HepG2 (cell line): ENCODE data around the gene ABCC3. TPM values are rescaled to one million over a fixed set of nuclear protein-coding genes. Genes with fewer than 3 reads are reported as not detected.

ENCODE experiments used
- HNF1A ChIP-seq, 2 experiments: sonication (generic) in 1 of 2; formaldehyde crosslinking in 1 of 2; IDR thresholded peaks; 2 replicates each; pipeline versions ENCODE4 v1.4.0 to v1.6.1; 2016 to 2020; ENCODE audit warnings: borderline replicate concordance in 1 of 2, low read depth in 1 of 2, mild to moderate bottlenecking in 1 of 2, missing genetic modification reagents in 1 of 2
- KAT8 ChIP-seq: IDR thresholded peaks from 2 replicates; pipeline ENCODE4 v1.6.1; 2016; ENCODE audit warnings: missing genetic modification reagents, missing compliant biosample characterization
- KIAA2018 ChIP-seq: sonication (generic); formaldehyde crosslinking; IDR thresholded peaks from 2 replicates; pipeline ENCODE4 v1.5.0; 2020; ENCODE audit warnings: mild to moderate bottlenecking, missing genetic modification reagents, borderline replicate concordance
- MBD4 ChIP-seq: IDR thresholded peaks from 2 replicates; pipeline ENCODE4 v1.6.1; 2012; ENCODE audit warnings: low read length, inconsistent platforms, borderline replicate concordance
- PHF5A ChIP-seq: IDR thresholded peaks from one replicate; pipeline ENCODE4 v1.6.1; 2018; ENCODE audit warnings: low read depth, missing genetic modification reagents; ENCODE audit not compliant: unreplicated experiment
- POGK ChIP-seq: sonication (generic); formaldehyde crosslinking; conservative IDR thresholded peaks from 2 replicates; pipeline ENCODE4 v1.8.0; 2022; ENCODE audit warnings: mild to moderate bottlenecking, moderate library complexity, missing genetic modification reagents
- TAF15 ChIP-seq: fragments of 200-400 bp; formaldehyde crosslinking; IDR thresholded peaks from one replicate; pipeline ENCODE4 v1.6.1; 2018; ENCODE audit warnings: mild to moderate bottlenecking, low read depth, low read length; ENCODE audit not compliant: poor library complexity, severe bottlenecking
- USF2 ChIP-seq, 2 experiments: sonication (generic) in 1 of 2; formaldehyde crosslinking in 1 of 2; IDR thresholded peaks; 2 replicates each; pipeline versions ENCODE4 v1.5.1 to v1.6.1; 2011 to 2020; ENCODE audit warnings: borderline replicate concordance in 1 of 2, low read depth in 1 of 2, low read length in 1 of 2, mild to moderate bottlenecking in 1 of 2, missing genetic modification reagents in 1 of 2, moderate library complexity in 1 of 2
- ZNF484 ChIP-seq: sonication (generic); formaldehyde crosslinking; IDR thresholded peaks from 2 replicates; pipeline ENCODE4 v1.5.1; 2020; ENCODE audit warnings: mild to moderate bottlenecking, low read depth, missing genetic modification reagents, borderline replicate concordance
- polyA plus RNA-seq, 8 experiments: library from polyadenylated mRNA; depleted of rRNA in 3 of 8; stranded (reverse) in 7 of 8; unstranded in 1 of 8; fragments of >200 nt; fragmentation: Illumina TruSeq in 4 of 8; extraction: Trizol in 4 of 8; gene quantifications; 2 replicates each; pipeline versions ENCODE4 v1.2.1 to v1.2.3, GENCODE V29; 2011 to 2016; ENCODE audit warnings: low read depth in 4 of 8, missing spikeins in 1 of 8, mixed read lengths in 1 of 8; ENCODE audit not compliant: insufficient read depth in 1 of 8
- total RNA-seq, 5 experiments: library from RNA; depleted of rRNA; stranded (reverse); fragments of >200 nt; fragmentation: Illumina TruSeq; extraction: Trizol; gene quantifications; 2 replicates each; pipeline ENCODE4 v1.2.3, GENCODE V29; 2016; ENCODE audit warnings: low read depth in 1 of 5

The ABCC3 gene
- total and polyA plus RNA-seq, 2 of the 13 experiments (the other 11 are each of a cell fraction or from before 2014, with no cell fraction given): 25.2 to 50.7 TPM

- TF ChIP-seq TAF15 (peak; percentile 40), ZNF484 (CRISPR knock-in tag) (no peak), POGK (no peak), KAT8 (CRISPR knock-in tag) (no peak), MBD4 (no peak), KIAA2018 (CRISPR knock-in tag) (no peak), PHF5A (CRISPR knock-in tag) (no peak), USF2 (IDR thresholded peaks at IDR 0.05; ENCODE audit: low read depth, low read length) (no peak), USF2 (CRISPR knock-in tag; IDR thresholded peaks at IDR 0.05; ENCODE audit: borderline replicate concordance) (no peak), HNF1A (IDR thresholded peaks at IDR 0.05; ENCODE audit: low read depth) (no peak), HNF1A (CRISPR knock-in tag; IDR thresholded peaks at IDR 0.05; ENCODE audit: borderline replicate concordance) (no peak)
Measured at GRCh38 chr17:50634915-50635731, 442 bp downstream of the ABCC3 start (continued).
